Coronary artery (tissue), 2 donors: ENCODE data around the gene SLAIN2.

ENCODE experiments used
- DNase-seq: peaks from one replicate; pipeline ENCODE4 v3.0.0-alpha.2; 2017; ENCODE audit warnings: low spot score
- H3K27ac ChIP-seq, 2 donors: fragments of 200-600 bp; sonication (generic); one replicate each; pipeline ENCODE4 v1.5.1; 2016 to 2019
- H3K4me3 ChIP-seq: fragments of 200-600 bp; sonication (generic); 2 replicates; pipeline ENCODE4 v1.5.1; 2016; ENCODE audit warnings: mild to moderate bottlenecking, moderate library complexity
- CTCF ChIP-seq: fragments of 200-600 bp; sonication (generic); IDR thresholded peaks from one replicate; pipeline ENCODE4 v1.5.1; 2019; ENCODE audit warnings: antibody characterized with exemption

Gene SLAIN2

GRCh38 chr4:48470570-48470969, 129.2 kb downstream of the SLAIN2 start:
- TF ChIP-seq CTCF, result no peak
- H3K4me3 ChIP-seq, result no peak overlapping the region
- DNase-seq, result no peak
- no peak overlapping the region for H3K27ac ChIP-seq

GRCh38 chr4:48472794-48473193, 131.5 kb downstream of the SLAIN2 start:
- no peak for TF ChIP-seq CTCF
- H3K4me3 ChIP-seq, result no peak overlapping the region
- H3K27ac ChIP-seq, result no peak overlapping the region
- no peak for DNase-seq

- DNase-seq, result no peak
- no peak overlapping the region for H3K27ac ChIP-seq
- no peak overlapping the region for H3K4me3 ChIP-seq
- TF ChIP-seq CTCF, result no peak
Observed at GRCh38 chr4:48475770-48476169, 134.4 kb downstream of the SLAIN2 start.
